HepG2 (cell line): Measurements from ENCODE around the gene ACAD11. TPM values are rescaled to one million over a fixed set of nuclear protein-coding genes. Genes with fewer than 3 reads are reported as not detected.

Source experiments
- ATAC-seq: fragments of 200-7000 bp; cut with Tn5 transposase; 3 replicates; pipeline ENCODE4 v1.9.1; 2020; ENCODE audit warnings: mild to moderate bottlenecking, moderate library complexity
- BruUV-seq: library from RNA; stranded (reverse); fragments of 400-500 nt; replicated peaks from 2 replicates; lab custom pipeline; 2021; lab: Mats Ljungman, UMichigan
- CTCF ChIA-PET: fragments of 300-600 bp; formaldehyde crosslinking; extraction: SDS; loops from one replicate; lab custom pipeline; 2021; ENCODE audit warnings: low total read pairs, inconsistent platforms, low intra/inter-chr PET ratio; lab: Yijun Ruan, JAX
- POLR2A ChIA-PET: fragments of 350-600 bp; sonication (Branson Sonifier 250); formaldehyde crosslinking; loops from one replicate; lab custom pipeline; 2020; ENCODE audit warnings: antibody characterized with exemption, inconsistent platforms; lab: Yijun Ruan, JAX
- DNase-seq: peaks from one replicate; pipeline ENCODE4 v3.0.0-alpha.2; 2015; ENCODE audit warnings: low spot score
- FAIRE-seq: peaks from 3 replicates; lab custom pipeline; 2011; peaks lifted over from hg19 to GRCh38; lab: Jason Lieb, UNC
- H2AFZ ChIP-seq: one replicate; pipeline ENCODE4 v1.6.1; 2011; ENCODE audit warnings: low read length, inconsistent platforms
- H3K27ac ChIP-seq: fragments of 300-600 bp; 3 replicates; pipeline ENCODE4 v1.8.0; 2011; ENCODE audit warnings: mixed run types, mild to moderate bottlenecking, mixed read lengths, low read length, inconsistent platforms; ENCODE audit not compliant: insufficient read depth; ENCODE audit errors: extremely low read length
- H3K27me3 ChIP-seq, 2 experiments: fragments of 200-600 bp in 1 of 2; 2 replicates in 1 of 2; 3 replicates in 1 of 2; pipeline versions ENCODE4 v1.6.0 to v1.8.0; 2011; ENCODE audit warnings: low read length in 2 of 2, mild to moderate bottlenecking in 2 of 2, moderate library complexity in 2 of 2, inconsistent platforms in 1 of 2; ENCODE audit not compliant: insufficient read depth in 2 of 2, control insufficient read depth in 1 of 2
- H3K36me3 ChIP-seq, 2 experiments: fragments of 200-600 bp in 1 of 2; replicated peaks in 1 of 2; 2 replicates in 1 of 2; 3 replicates in 1 of 2; pipeline versions ENCODE4 v1.5.1 to v1.8.0; 2011; ENCODE audit warnings: low read length in 2 of 2, inconsistent platforms in 1 of 2; ENCODE audit not compliant: insufficient read depth in 2 of 2, control insufficient read depth in 1 of 2
- H3K4me1 ChIP-seq: 2 replicates; pipeline ENCODE4 v1.5.1; 2012; ENCODE audit warnings: low read length, inconsistent platforms; ENCODE audit not compliant: insufficient read depth
- H3K4me2 ChIP-seq: 2 replicates; pipeline ENCODE4 v1.6.0; 2011; ENCODE audit warnings: low read depth, low read length, inconsistent platforms
- H3K4me3 ChIP-seq, 3 experiments: fragments of 200-600 bp in 1 of 3; sonication (generic), shearing (Covaris generic) in 1 of 3; replicated peaks in 1 of 3; 2 replicates each; pipeline ENCODE4 v1.5.1; 2011 to 2016; ENCODE audit warnings: low read length in 3 of 3, inconsistent platforms in 2 of 3, low read depth in 2 of 3, mild to moderate bottlenecking in 2 of 3, control low read depth in 1 of 3, mixed read lengths in 1 of 3; ENCODE audit not compliant: insufficient read depth in 1 of 3
- H3K79me2 ChIP-seq: one replicate; pipeline ENCODE4 v1.6.1; 2011; ENCODE audit warnings: low read length, inconsistent platforms; ENCODE audit not compliant: insufficient read depth
- H3K9ac ChIP-seq: 2 replicates; pipeline ENCODE4 v1.6.0; 2011; ENCODE audit warnings: mild to moderate bottlenecking, low read depth, low read length, inconsistent platforms; ENCODE audit not compliant: insufficient read depth
- H3K9me3 ChIP-seq: 2 replicates; pipeline ENCODE4 v1.5.1; 2012; ENCODE audit warnings: mild to moderate bottlenecking, low read length
- H4K20me1 ChIP-seq: 2 replicates; pipeline ENCODE4 v1.6.0; 2011; ENCODE audit warnings: inconsistent platforms, mild to moderate bottlenecking, low read length, moderate library complexity; ENCODE audit not compliant: insufficient read depth
- CBX1 ChIP-seq: IDR thresholded peaks from one replicate; pipeline ENCODE4 v1.6.1; 2016; ENCODE audit warnings: antibody characterized with exemption, low read depth
- GMEB1 ChIP-seq: sonication (generic); formaldehyde crosslinking; IDR thresholded peaks from 2 replicates; pipeline ENCODE4 v1.5.1; 2020; ENCODE audit warnings: missing genetic modification reagents, mild to moderate bottlenecking, borderline replicate concordance
- HOMEZ ChIP-seq: IDR thresholded peaks from 2 replicates; pipeline ENCODE4 v1.6.1; 2016; ENCODE audit warnings: low read depth
- HOXA9 ChIP-seq: sonication (generic); formaldehyde crosslinking; IDR thresholded peaks from 2 replicates; pipeline ENCODE4 v1.8.1; 2022; ENCODE audit warnings: missing genetic modification reagents, mild to moderate bottlenecking, moderate library complexity, borderline replicate concordance
- KAT2B ChIP-seq: fragments of 150-350 bp; IDR thresholded peaks from 2 replicates; pipeline ENCODE4 v1.6.1; 2014; ENCODE audit warnings: low read depth, low read length, borderline replicate concordance
- MLXIP ChIP-seq: sonication (generic); formaldehyde crosslinking; IDR thresholded peaks from 2 replicates; pipeline ENCODE4 v1.9.0; 2021; ENCODE audit warnings: missing genetic modification reagents, borderline replicate concordance
- POGZ ChIP-seq: sonication (generic); formaldehyde crosslinking; IDR thresholded peaks from 2 replicates; pipeline ENCODE4 v1.4.0; 2020; ENCODE audit warnings: mild to moderate bottlenecking, missing genetic modification reagents
- POLR2A ChIP-seq, 2 experiments: IDR thresholded peaks; 2 replicates each; pipeline ENCODE4 v1.6.1; 2011; ENCODE audit warnings: low read depth in 2 of 2, low read length in 2 of 2, mild to moderate bottlenecking in 1 of 2, moderate library complexity in 1 of 2; ENCODE audit not compliant: insufficient read depth in 1 of 2
- ZFP36 ChIP-seq: fragments of 150-350 bp; IDR thresholded peaks from 2 replicates; pipeline ENCODE4 v1.6.1; 2018; ENCODE audit warnings: borderline replicate concordance, low read length, low read depth; ENCODE audit not compliant: partially characterized antibody
- ZNF670 ChIP-seq: sonication (generic); formaldehyde crosslinking; IDR thresholded peaks from 2 replicates; pipeline ENCODE4 v1.8.0; 2022; ENCODE audit warnings: mild to moderate bottlenecking, missing genetic modification reagents, borderline replicate concordance
- ZNF770 ChIP-seq: sonication (generic); formaldehyde crosslinking; IDR thresholded peaks from 2 replicates; pipeline ENCODE4 v1.5.0; 2020; ENCODE audit warnings: mild to moderate bottlenecking, missing genetic modification reagents
- in situ Hi-C: cut with HindIII; loops from 2 replicates; pipeline ENCODE4 v1.10.0; 2017; ENCODE audit warnings: low pct_unique_long_range_greater_than_20kb; ENCODE audit not compliant: extremely low pct_ligation_motif_present
- intact Hi-C: fragments of 100-400 bp; cut with micrococcal nuclease; formaldehyde crosslinking; loops from one replicate; pipeline ENCODE4 v1.10.0; 2022; ENCODE audit not compliant: unreplicated experiment
- polyA plus RNA-seq, 8 experiments: library from polyadenylated mRNA; depleted of rRNA in 3 of 8; stranded (reverse) in 7 of 8; unstranded in 1 of 8; fragments of >200 nt; fragmentation: Illumina TruSeq in 4 of 8; extraction: Trizol in 4 of 8; gene quantifications; 2 replicates each; pipeline versions ENCODE4 v1.2.1 to v1.2.3, GENCODE V29; 2011 to 2016; ENCODE audit warnings: low read depth in 4 of 8, missing spikeins in 1 of 8, mixed read lengths in 1 of 8; ENCODE audit not compliant: insufficient read depth in 1 of 8
- total RNA-seq, 5 experiments: library from RNA; depleted of rRNA; stranded (reverse); fragments of >200 nt; fragmentation: Illumina TruSeq; extraction: Trizol; gene quantifications; 2 replicates each; pipeline ENCODE4 v1.2.3, GENCODE V29; 2016; ENCODE audit warnings: low read depth in 1 of 5

The ACAD11 gene
- total and polyA plus RNA-seq, 2 of the 13 experiments (the other 11 are each of a cell fraction or from before 2014, with no cell fraction given), result 30.6 to 56.9 TPM

DNA sequence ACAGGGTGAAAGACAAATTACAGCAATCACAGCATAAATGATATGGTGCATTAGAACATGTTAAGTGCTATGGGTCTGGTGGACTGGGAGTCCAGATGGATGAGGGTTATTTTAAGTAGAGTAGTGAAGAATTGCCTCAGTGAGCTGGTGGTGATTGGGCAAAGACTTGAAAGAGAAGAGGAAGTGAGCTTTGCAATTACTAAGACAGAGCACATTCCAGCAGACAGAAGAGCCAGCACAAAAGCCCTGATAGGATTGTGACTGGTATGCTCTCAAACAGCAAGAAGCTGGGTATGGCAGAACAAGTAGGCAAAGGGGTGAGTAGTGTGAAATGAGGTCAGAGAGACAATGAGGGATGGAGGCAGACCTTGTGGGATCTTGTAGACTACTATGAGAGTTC is 64.6 kb downstream of the ACAD11 start:
- intact Hi-C loops, result no loop called here
- H2AFZ ChIP-seq, result no peak overlapping the region
- ChIA-PET POLR2A (no interaction called here), CTCF (no interaction called here)
- ATAC-seq, result no peak
- no peaks in the 10 kb centered on the region for H3K27me3 ChIP-seq
- DNase-seq, result no peak
- H3K4me3 ChIP-seq, result no peak overlapping the region
- no peak overlapping the region for H3K9ac ChIP-seq
- H3K4me1 ChIP-seq, result peaks cover 7% of the 10 kb centered on the region; the same call in 1 of the 2 replicates
- no peak overlapping the region for H3K27ac ChIP-seq
- no TSS peak for BruUV-seq
- TF ChIP-seq CBX1 (no peak), ZNF670 (CRISPR knock-in tag) (no peak), MLXIP (no peak), GMEB1 (CRISPR knock-in tag) (no peak), ZFP36 (no peak), HOMEZ (no peak), POLR2A (IDR thresholded peaks at IDR 0.05; ENCODE audit: insufficient read depth in 1 of 2, low read depth in 2 of 2, low read length in 2 of 2) (no peak), KAT2B (no peak), ZNF770 (no peak), POGZ (no peak), HOXA9 (CRISPR knock-in tag) (no peak)
- no peaks in the 10 kb centered on the region for H3K79me2 ChIP-seq
- in situ Hi-C loops, result no loop called here
- H3K36me3 ChIP-seq, result peaks cover 0 to 10% of the 10 kb centered on the region in 2 experiments; a peak in 2 of 5 replicates
- H3K4me2 ChIP-seq, result no peak overlapping the region
- no peaks in the 10 kb centered on the region for H4K20me1 ChIP-seq
- no peaks in the 10 kb centered on the region for H3K9me3 ChIP-seq
- no peak for FAIRE-seq
